NCI-H128 (cell line): ENCODE results near the gene NAGK.
"Not testable (repeated sequence)": the region's sequence is repeated elsewhere in the genome, so short reads cannot be mapped to it uniquely, and the experiment has no call there.

ENCODE experiments used
- DNase-seq: peaks from one replicate; lab custom pipeline; 2025; ENCODE audit not compliant: unreplicated experiment; lab: John Stamatoyannopoulos, UW

The NAGK gene

GRCh38 chr2:71067567-71068217 lies 756 bp upstream of the NAGK start:
- no peak for DNase-seq

GRCh38 chr2:71069376-71069775 lies 928 bp downstream of the NAGK start:
- no peak for DNase-seq

- DNase-seq = no peak
Observed at GRCh38 chr2:71070294-71071093, 2.0 kb downstream of the NAGK start.

GRCh38 chr2:71071681-71072398 lies 3.4 kb downstream of the NAGK start:
- DNase-seq = no peak

GRCh38 chr2:71072492-71072891 lies 4.0 kb downstream of the NAGK start:
- DNase-seq = no peak

- no peak for DNase-seq
Observed at GRCh38 chr2:71073475-71073874, 5.0 kb downstream of the NAGK start.

GRCh38 chr2:71074893-71075395 lies 6.5 kb downstream of the NAGK start:
- DNase-seq = no peak

- DNase-seq = no peak
Observed at GRCh38 chr2:71078624-71079023, 10.2 kb downstream of the NAGK start.

GRCh38 chr2:71082402-71083252 lies 14.2 kb downstream of the NAGK start:
- no peak for DNase-seq

GRCh38 chr2:71083297-71083696 lies 14.8 kb downstream of the NAGK start:
- DNase-seq = not testable (repeated sequence)

- DNase-seq = not testable (repeated sequence)
Observed at GRCh38 chr2:71083752-71084312, 15.4 kb downstream of the NAGK start.

GRCh38 chr2:71085325-71086003 lies 17.0 kb downstream of the NAGK start:
- not testable (repeated sequence) for DNase-seq

GRCh38 chr2:71089475-71089874 lies 21.0 kb downstream of the NAGK start:
- not testable (repeated sequence) for DNase-seq

- DNase-seq = not testable (repeated sequence)
Observed at GRCh38 chr2:71091808-71092207, 23.4 kb downstream of the NAGK start.

- DNase-seq = not testable (repeated sequence)
Observed at GRCh38 chr2:71092491-71093260, 24.2 kb downstream of the NAGK start.

- DNase-seq = no peak
Observed at GRCh38 chr2:71100195-71100964, 31.9 kb downstream of the NAGK start.

GRCh38 chr2:71101656-71102055 lies 33.2 kb downstream of the NAGK start:
- no peak for DNase-seq

- no peak for DNase-seq
Observed at GRCh38 chr2:71102981-71103681, 34.7 kb downstream of the NAGK start.
